NB4 (cell line): ENCODE data around the gene HRAS.

ENCODE experiments used
- DNase-seq: peaks from one replicate; pipeline ENCODE4 v3.0.0; 2010; ENCODE audit warnings: low read depth
- H3K4me3 ChIP-seq: one replicate; pipeline ENCODE4 v1.5.1; 2011; ENCODE audit warnings: mild to moderate bottlenecking, low read depth, low read length, moderate library complexity
- CTCF ChIP-seq: IDR thresholded peaks from one replicate; pipeline ENCODE4 v1.5.1; 2012; ENCODE audit warnings: low read depth, low read length
- MAX ChIP-seq: IDR thresholded peaks from 2 replicates; pipeline ENCODE4 v1.6.1; 2011; ENCODE audit warnings: low read depth, low read length
- MYC ChIP-seq: IDR thresholded peaks from 2 replicates; pipeline ENCODE4 v1.6.1; 2011; ENCODE audit warnings: low read depth, low read length
- POLR2A ChIP-seq: IDR thresholded peaks from 2 replicates; pipeline ENCODE4 v1.6.1; 2011; ENCODE audit warnings: mild to moderate bottlenecking; ENCODE audit not compliant: insufficient read length; ENCODE audit errors: extremely low read depth

The HRAS gene

GRCh38 chr11:548700-549603 is 13.6 kb upstream of the HRAS start:
- no peak for TF ChIP-seq POLR2A
- no peak for TF ChIP-seq CTCF
- DNase-seq: no peak
- no peak overlapping the region for H3K4me3 ChIP-seq

- DNase-seq: no peak
- TF ChIP-seq MAX (no peak), CTCF (no peak), MYC (no peak), POLR2A (no peak)
These were observed 9.8 kb upstream of the HRAS start for GRCh38 chr11:545171-545570.

GRCh38 chr11:544817-545166 is 9.4 kb upstream of the HRAS start:
- H3K4me3 ChIP-seq: no peak overlapping the region
- no peak for DNase-seq
- no peak for TF ChIP-seq CTCF
- no peak for TF ChIP-seq POLR2A
- no peak for TF ChIP-seq MAX
- TF ChIP-seq MYC: no peak

More at GRCh38 chr11:545171-545570, 9.8 kb upstream of the HRAS start:
- H3K4me3 ChIP-seq: no peak overlapping the region

- no peak overlapping the region for H3K4me3 ChIP-seq
- TF ChIP-seq MYC: no peak
- no peak for TF ChIP-seq CTCF
- no peak for TF ChIP-seq POLR2A
- no peak for TF ChIP-seq MAX
- DNase-seq: no peak
These were observed 6.1 kb upstream of the HRAS start for GRCh38 chr11:541433-541885.

GRCh38 chr11:540583-541432 is 5.4 kb upstream of the HRAS start:
- no peak for TF ChIP-seq CTCF
- TF ChIP-seq POLR2A: no peak
- no peak for TF ChIP-seq MAX
- no peak for TF ChIP-seq MYC
- no peak overlapping the region for H3K4me3 ChIP-seq
- DNase-seq: no peak
